Activated T-helper 2 cell treated with anti-CD3 and anti-CD28 coated beads, Interferon-gamma antibody, Interleukin-2, Interleukin-4, amounts not matched to agents 10 μg/mL and 5 μg/mL and 100 μg/mL, durations not matched to agents 14 hours and 24 hours and 36 hours (primary cell): ENCODE results near the gene ICAM1. TPM values are rescaled to one million over a fixed set of nuclear protein-coding genes. Genes with fewer than 3 reads are reported as not detected.
"Not testable (repeated sequence)": the region's sequence is repeated elsewhere in the genome, so short reads cannot be mapped to it uniquely, and the experiment has no call there.

ENCODE experiments used
- DNase-seq: peaks from one replicate; pipeline ENCODE4 v3.0.0; 2021; ENCODE audit warnings: low spot score
- H3K27ac Mint-ChIP-seq: one replicate; pipeline ENCODE4 v1.8.0; 2021; ENCODE audit warnings: mixed read lengths
- H3K27me3 Mint-ChIP-seq: one replicate; pipeline ENCODE4 v1.8.0; 2021; ENCODE audit warnings: low read depth, mixed read lengths
- H3K36me3 Mint-ChIP-seq: one replicate; pipeline ENCODE4 v1.8.0; 2021; ENCODE audit warnings: low read depth, mixed read lengths
- H3K4me1 Mint-ChIP-seq: one replicate; pipeline ENCODE4 v1.8.0; 2021; ENCODE audit warnings: low read depth, mixed read lengths
- H3K4me3 Mint-ChIP-seq: one replicate; pipeline ENCODE4 v1.8.0; 2021; ENCODE audit warnings: low read depth, mild to moderate bottlenecking, moderate library complexity, mixed read lengths
- H3K9me3 Mint-ChIP-seq: one replicate; pipeline ENCODE4 v1.8.0; 2021; ENCODE audit warnings: mixed read lengths
- intact Hi-C: fragments of 100-400 bp; cut with micrococcal nuclease; formaldehyde crosslinking; loops from one replicate; pipeline ENCODE4 v1.15.1; 2023
- total RNA-seq: library from RNA; stranded (reverse); gene quantifications from 2 replicates; pipeline ENCODE4 v1.2.3, GENCODE V29; 2022

Gene ICAM1
- total RNA-seq, 1 donor from 2014 or later: 75.7 TPM

GRCh38 chr19:10230861-10231611, 39.9 kb upstream of the ICAM1 start, which contains the start of gene S1PR2:
TSS of gene S1PR2 (minus strand) at chr19:10231331. CDS start at chr19:10224905, 6,426 bp downstream.
- H3K27ac Mint-ChIP-seq: peak within 1 kb of the TSS; percentile 62
- H3K27me3 Mint-ChIP-seq: no peaks in the 10 kb centered on the region
- no peaks in the 10 kb centered on the region for H3K9me3 Mint-ChIP-seq
- intact Hi-C loops: loop anchor here (2.0 kb wide), 1 partner anchor 36 kb away; the partner anchor contains the start of gene DNMT1
- peak; percentile 51 for DNase-seq
- H3K36me3 Mint-ChIP-seq: no peaks in the 10 kb centered on the region
- H3K4me3 Mint-ChIP-seq: peak within 1 kb of the TSS; percentile 83
- H3K4me1 Mint-ChIP-seq: peaks cover 16% of the 10 kb centered on the region

GRCh38 chr19:10231612-10232228, 39.2 kb upstream of the ICAM1 start:
- no peak for DNase-seq
- H3K27ac Mint-ChIP-seq: peak overlapping the region; percentile 62
- no peaks in the 10 kb centered on the region for H3K9me3 Mint-ChIP-seq
- no peaks in the 10 kb centered on the region for H3K36me3 Mint-ChIP-seq
- no peaks in the 10 kb centered on the region for H3K27me3 Mint-ChIP-seq
- H3K4me1 Mint-ChIP-seq: peaks cover 22% of the 10 kb centered on the region
- peak overlapping the region; percentile 73 for H3K4me3 Mint-ChIP-seq
- intact Hi-C loops: loop anchor here (2.0 kb wide), 1 partner anchor 37 kb away; the partner anchor contains the start of gene DNMT1

- Mint-ChIP-seq H3K4me1 (peaks cover 21% of the 10 kb centered on the region), H3K27ac (no peak overlapping the region), H3K27me3 (no peaks in the 10 kb centered on the region), H3K36me3 (no peaks in the 10 kb centered on the region), H3K9me3 (no peaks in the 10 kb centered on the region), H3K4me3 (no peak overlapping the region)
- no peak for DNase-seq
- intact Hi-C loops: no loop called here
Observed at GRCh38 chr19:10233946-10234345, 37.0 kb upstream of the ICAM1 start.

GRCh38 chr19:10235003-10235402, 35.9 kb upstream of the ICAM1 start:
- Mint-ChIP-seq H3K36me3 (no peaks in the 10 kb centered on the region), H3K4me3 (no peak overlapping the region), H3K27ac (no peak overlapping the region), H3K27me3 (no peaks in the 10 kb centered on the region), H3K4me1 (peaks cover 14% of the 10 kb centered on the region), H3K9me3 (no peaks in the 10 kb centered on the region)
- DNase-seq: no peak
- intact Hi-C loops: no loop called here

GRCh38 chr19:10235409-10235808, 35.5 kb upstream of the ICAM1 start:
- H3K36me3 Mint-ChIP-seq, H3K27me3 Mint-ChIP-seq, intact Hi-C loops, H3K9me3 Mint-ChIP-seq, H3K27ac Mint-ChIP-seq, DNase-seq: not testable (repeated sequence)
- H3K4me1 Mint-ChIP-seq: peaks cover 14% of the 10 kb centered on the region
- H3K4me3 Mint-ChIP-seq: peak overlapping the region; percentile 17

GRCh38 chr19:10237702-10238101, 33.2 kb upstream of the ICAM1 start:
- no peaks in the 10 kb centered on the region for H3K36me3 Mint-ChIP-seq
- no peak for DNase-seq
- H3K27me3 Mint-ChIP-seq: no peaks in the 10 kb centered on the region
- intact Hi-C loops: no loop called here
- no peak overlapping the region for H3K27ac Mint-ChIP-seq
- no peak overlapping the region for H3K4me3 Mint-ChIP-seq
- no peaks in the 10 kb centered on the region for H3K9me3 Mint-ChIP-seq
- H3K4me1 Mint-ChIP-seq: peaks cover 13% of the 10 kb centered on the region

GRCh38 chr19:10238172-10238783, 32.6 kb upstream of the ICAM1 start:
- DNase-seq: no peak
- Mint-ChIP-seq H3K27me3 (no peaks in the 10 kb centered on the region), H3K4me1 (peaks cover 13% of the 10 kb centered on the region), H3K27ac (no peak overlapping the region), H3K36me3 (no peaks in the 10 kb centered on the region), H3K9me3 (no peaks in the 10 kb centered on the region), H3K4me3 (no peak overlapping the region)
- intact Hi-C loops: no loop called here

- intact Hi-C loops, H3K36me3 Mint-ChIP-seq, H3K9me3 Mint-ChIP-seq, H3K27ac Mint-ChIP-seq, H3K4me3 Mint-ChIP-seq, DNase-seq, H3K27me3 Mint-ChIP-seq, H3K4me1 Mint-ChIP-seq: not testable (repeated sequence)
Observed at GRCh38 chr19:10241826-10242449, 29.0 kb upstream of the ICAM1 start.

GRCh38 chr19:10243606-10244005, 27.3 kb upstream of the ICAM1 start:
- no peaks in the 10 kb centered on the region for H3K4me1 Mint-ChIP-seq
- DNase-seq: no peak
- H3K36me3 Mint-ChIP-seq: no peaks in the 10 kb centered on the region
- intact Hi-C loops: no loop called here
- H3K27ac Mint-ChIP-seq: no peak overlapping the region
- no peaks in the 10 kb centered on the region for H3K9me3 Mint-ChIP-seq
- no peak overlapping the region for H3K4me3 Mint-ChIP-seq
- H3K27me3 Mint-ChIP-seq: no peaks in the 10 kb centered on the region

GRCh38 chr19:10245189-10245939, 25.6 kb upstream of the ICAM1 start:
- H3K36me3 Mint-ChIP-seq: no peaks in the 10 kb centered on the region
- H3K4me3 Mint-ChIP-seq: no peak overlapping the region
- H3K27ac Mint-ChIP-seq: no peak overlapping the region
- no peaks in the 10 kb centered on the region for H3K27me3 Mint-ChIP-seq
- DNase-seq: no peak
- H3K9me3 Mint-ChIP-seq: no peaks in the 10 kb centered on the region
- intact Hi-C loops: no loop called here
- H3K4me1 Mint-ChIP-seq: no peaks in the 10 kb centered on the region

- Mint-ChIP-seq H3K4me1 (peaks cover 2% of the 10 kb centered on the region), H3K36me3 (no peaks in the 10 kb centered on the region), H3K27me3 (no peaks in the 10 kb centered on the region), H3K4me3 (no peak overlapping the region), H3K9me3 (no peaks in the 10 kb centered on the region), H3K27ac (no peak overlapping the region)
- intact Hi-C loops: no loop called here
- no peak for DNase-seq
Observed at GRCh38 chr19:10246511-10246910, 24.4 kb upstream of the ICAM1 start.
